GM19438 (cell line): ENCODE data around the gene ZNF679.
"Not testable (repeated sequence)": the region's sequence is repeated elsewhere in the genome, so short reads cannot be mapped to it uniquely, and the experiment has no call there.

Source experiments
- ATAC-seq: cut with Tn5 transposase; IDR thresholded peaks from one replicate; pipeline ENCODE4 v1.9.1; 2021; ENCODE audit warnings: low read depth; ENCODE audit not compliant: unreplicated experiment

ZNF679 gene

GRCh38 chr7:64308016-64308270 lies 79.7 kb downstream of the ZNF679 start:
- ATAC-seq = no peak

DNA sequence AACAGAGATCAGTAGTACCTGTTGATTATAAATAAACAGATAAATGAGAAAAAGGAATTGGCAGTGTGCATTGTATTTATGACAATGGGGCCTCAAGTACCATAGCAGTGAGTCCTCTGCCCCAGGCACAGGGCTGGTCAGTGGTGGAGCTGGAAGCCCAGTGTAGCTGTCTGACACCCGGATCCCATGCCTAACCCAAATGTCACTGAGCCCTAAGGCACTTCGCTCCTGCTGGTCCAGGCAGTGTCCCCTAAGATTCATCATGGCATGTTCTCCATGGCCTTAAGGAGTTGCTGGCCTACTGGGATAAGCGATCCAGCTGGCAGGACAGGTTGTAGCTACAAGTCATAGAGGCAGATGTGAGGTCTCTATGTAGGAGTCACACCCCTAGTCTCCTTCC lies 82.2 kb downstream of the ZNF679 start:
- no peak for ATAC-seq

- no peak for ATAC-seq
Measured at GRCh38 chr7:64312826-64313225, 84.6 kb downstream of the ZNF679 start.

- ATAC-seq = peak; percentile 100
Measured at GRCh38 chr7:64313740-64314491, 85.6 kb downstream of the ZNF679 start, which contains the start of gene ZNF736. TSS of gene ZNF736 (plus strand) at chr7:64313961. CDS start at chr7:64314151, 190 bp downstream.

- ATAC-seq = no peak
Measured at GRCh38 chr7:64314566-64314965, 86.3 kb downstream of the ZNF679 start.

- ATAC-seq = not testable (repeated sequence)
Measured at GRCh38 chr7:64316031-64316742, 87.9 kb downstream of the ZNF679 start.
